Jurkat, Clone E6-1 (cell line): ENCODE data around the gene WDFY2.

Experiments used
- DNase-seq: peaks from one replicate; pipeline ENCODE4 v3.0.0-alpha.2; 2011; ENCODE audit warnings: low read depth, low spot score
- H3K4me3 ChIP-seq: 2 replicates; pipeline ENCODE4 v1.5.1; 2011; ENCODE audit warnings: mild to moderate bottlenecking, low read length, control low read depth, moderate library complexity

WDFY2 gene

DNA sequence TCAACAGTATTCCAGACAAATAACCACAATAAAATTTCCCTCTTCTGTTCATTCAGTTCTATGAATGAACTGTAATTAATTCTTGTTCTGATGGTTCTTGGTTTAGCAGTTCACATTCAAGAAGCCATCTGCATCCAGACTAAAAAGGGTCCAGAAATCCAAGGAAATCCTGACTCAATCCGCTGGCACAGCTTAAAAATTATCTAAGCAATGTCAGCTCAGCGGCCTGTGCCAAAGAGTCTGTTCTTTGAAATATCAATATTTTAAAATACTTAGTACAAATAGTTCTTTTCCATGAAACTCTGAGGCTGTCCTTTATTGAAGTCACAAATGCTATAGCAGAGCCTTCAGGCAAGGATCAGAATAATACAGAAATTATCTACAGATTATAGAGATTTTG is 162.5 kb downstream of the WDFY2 start:
- DNase-seq, result no peak

GRCh38 chr13:51747438-51748434 is 163.5 kb downstream of the WDFY2 start:
- no peak for DNase-seq
- H3K4me3 ChIP-seq, result no peak overlapping the region

More for the DNA sequence above, 162.5 kb downstream of the WDFY2 start:
- H3K4me3 ChIP-seq, result no peak overlapping the region

- H3K4me3 ChIP-seq, result no peak overlapping the region
- no peak for DNase-seq
Observed at GRCh38 chr13:51756651-51757050, 172.4 kb downstream of the WDFY2 start.

DNA sequence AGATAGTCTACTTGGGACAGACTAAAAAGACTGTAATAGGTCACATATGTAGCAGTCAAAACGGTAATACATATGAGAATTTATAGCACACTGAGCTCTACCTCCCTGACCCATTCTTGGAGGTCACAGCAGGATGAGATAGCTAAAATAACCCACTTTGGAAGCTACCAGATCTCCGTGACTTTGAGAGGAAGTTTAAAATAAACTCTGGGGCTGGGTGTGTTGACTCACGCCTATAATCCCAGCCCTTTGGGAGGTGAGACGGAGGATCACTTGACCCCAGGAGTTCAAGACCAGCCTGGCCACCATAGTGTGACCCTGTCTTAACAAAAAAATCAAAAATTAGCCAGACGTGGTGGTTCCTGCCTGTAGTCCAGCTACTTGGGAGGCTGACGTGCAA is 174.4 kb downstream of the WDFY2 start:
- no peak for DNase-seq
- no peak overlapping the region for H3K4me3 ChIP-seq

GRCh38 chr13:51759240-51759639 is 175.0 kb downstream of the WDFY2 start:
- no peak for DNase-seq
- no peak overlapping the region for H3K4me3 ChIP-seq

GRCh38 chr13:51760592-51760991 is 176.3 kb downstream of the WDFY2 start:
- H3K4me3 ChIP-seq, result no peak overlapping the region
- no peak for DNase-seq

GRCh38 chr13:51761643-51762350 is 177.5 kb downstream of the WDFY2 start:
- no peak overlapping the region for H3K4me3 ChIP-seq
- DNase-seq, result no peak

GRCh38 chr13:51763486-51763885 is 179.2 kb downstream of the WDFY2 start:
- DNase-seq, result no peak
- H3K4me3 ChIP-seq, result no peak overlapping the region

DNA sequence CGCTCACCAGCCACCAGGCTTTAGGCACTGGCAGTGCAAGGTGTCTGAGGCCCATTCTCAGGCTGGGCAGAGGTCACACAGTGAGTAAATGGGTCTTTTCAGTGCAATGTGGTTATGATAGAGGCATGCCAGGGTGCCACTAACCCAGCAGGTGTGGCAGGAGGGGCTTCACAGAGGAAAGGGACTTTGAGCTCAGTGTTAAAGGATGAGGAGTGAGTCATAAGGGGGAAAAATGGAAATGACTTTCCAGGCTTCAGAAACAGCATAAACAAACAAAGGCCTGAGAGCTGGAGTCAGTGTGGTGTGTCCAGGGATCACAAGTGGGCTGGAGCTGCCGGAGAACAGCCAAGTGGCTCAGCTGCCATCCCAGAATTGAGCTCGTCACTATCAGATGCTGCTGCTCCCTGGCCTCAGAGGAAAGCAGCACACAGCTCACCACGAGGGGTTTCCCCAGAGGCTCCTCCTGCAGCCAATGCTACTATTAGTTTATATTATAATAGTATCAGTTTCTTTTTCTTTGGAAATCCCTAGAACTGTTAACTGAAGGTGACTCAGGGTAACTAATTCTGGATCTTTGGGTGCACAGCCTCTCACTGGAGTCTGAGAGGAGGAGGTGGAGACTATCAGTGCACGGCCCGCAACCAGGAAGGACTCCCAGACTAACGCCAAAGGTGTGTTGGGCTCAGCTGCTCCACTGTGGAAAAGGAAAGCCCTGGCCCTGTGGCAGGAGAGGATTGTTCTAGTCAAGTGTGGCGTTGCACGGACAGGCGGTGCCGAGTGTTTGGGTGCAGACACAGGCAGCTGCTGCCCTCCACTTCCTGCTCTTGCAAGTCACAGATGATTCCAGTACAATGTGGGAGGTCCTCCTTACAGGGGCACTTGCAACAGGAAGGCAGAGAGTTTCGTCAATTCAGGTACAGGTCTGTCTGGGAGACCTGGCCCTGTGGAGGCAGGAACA is 180.2 kb downstream of the WDFY2 start:
- peak; percentile 37 for DNase-seq
- no peak overlapping the region for H3K4me3 ChIP-seq

GRCh38 chr13:51765142-51765515 is 180.9 kb downstream of the WDFY2 start:
- no peak for DNase-seq
- no peak overlapping the region for H3K4me3 ChIP-seq

GRCh38 chr13:51767100-51767499 is 182.8 kb downstream of the WDFY2 start:
- no peak for DNase-seq
- no peak overlapping the region for H3K4me3 ChIP-seq

DNA sequence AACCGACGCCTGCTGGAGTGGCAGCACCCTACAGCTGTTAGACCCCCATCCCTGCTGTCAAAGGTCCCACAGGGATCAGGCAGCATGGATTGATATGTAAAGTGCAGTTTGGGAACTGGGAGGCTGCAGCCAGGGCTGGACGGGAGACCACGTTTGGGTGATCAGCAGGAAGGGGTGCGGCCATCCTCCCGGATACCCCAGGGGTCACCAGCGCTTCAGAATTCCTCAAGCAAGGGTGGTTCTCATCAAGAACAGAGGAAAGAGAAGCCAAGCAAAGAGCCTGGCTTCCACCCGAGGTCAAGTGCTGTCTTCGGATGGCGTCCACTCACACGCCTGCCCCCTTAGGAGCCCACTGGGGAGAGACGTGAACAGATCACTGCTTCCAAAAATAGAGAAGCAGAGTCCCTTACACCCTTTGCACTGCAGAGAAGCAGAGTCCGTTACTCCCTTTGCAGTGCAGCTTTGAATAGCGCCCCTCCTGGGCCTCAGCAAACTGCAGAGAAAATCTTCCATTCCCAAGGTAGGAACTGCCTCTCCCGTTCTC is 184.2 kb downstream of the WDFY2 start:
- H3K4me3 ChIP-seq, result no peak overlapping the region
- DNase-seq, result no peak

GRCh38 chr13:51768976-51769375 is 184.7 kb downstream of the WDFY2 start:
- no peak overlapping the region for H3K4me3 ChIP-seq
- DNase-seq, result no peak

DNA sequence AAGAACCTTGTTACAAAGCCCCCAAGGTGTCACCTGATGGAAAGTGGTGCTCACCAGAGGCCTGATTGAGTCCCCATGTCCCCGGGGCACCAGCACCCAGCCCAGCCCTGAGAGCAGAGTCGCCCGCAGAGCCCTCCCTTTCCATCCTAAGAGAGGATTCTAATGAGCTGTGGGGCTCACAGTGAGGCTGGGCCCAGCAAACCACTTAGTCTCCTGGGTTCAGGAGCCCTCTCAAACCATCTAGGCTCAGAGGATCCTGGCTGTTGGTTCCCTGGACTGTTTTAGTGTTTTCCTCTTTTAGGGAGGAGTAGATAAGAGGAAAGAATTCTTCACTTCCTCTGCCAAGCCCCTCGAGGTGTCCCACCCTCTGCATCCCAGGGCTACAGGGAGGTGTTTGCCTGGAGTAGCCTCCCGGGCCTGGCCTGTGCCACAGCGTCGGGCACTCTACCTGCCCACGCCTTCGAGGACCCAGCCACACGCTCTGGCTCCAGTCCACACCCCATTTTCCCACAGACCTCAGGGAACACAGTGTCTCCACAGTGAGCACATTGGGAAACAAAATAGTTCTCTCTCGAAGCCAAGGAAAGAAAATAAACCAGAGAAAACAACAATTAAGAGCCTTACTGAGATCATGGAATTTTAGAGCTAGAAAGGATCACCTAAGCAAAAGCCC is 185.3 kb downstream of the WDFY2 start:
- no peak for DNase-seq
- H3K4me3 ChIP-seq, result no peak overlapping the region

- no peak for DNase-seq
Observed at GRCh38 chr13:51770160-51770559, 185.9 kb downstream of the WDFY2 start.

GRCh38 chr13:51770681-51771417 is 186.6 kb downstream of the WDFY2 start:
- no peak overlapping the region for H3K4me3 ChIP-seq
- no peak for DNase-seq

More at GRCh38 chr13:51770160-51770559, 185.9 kb downstream of the WDFY2 start:
- no peak overlapping the region for H3K4me3 ChIP-seq

DNA sequence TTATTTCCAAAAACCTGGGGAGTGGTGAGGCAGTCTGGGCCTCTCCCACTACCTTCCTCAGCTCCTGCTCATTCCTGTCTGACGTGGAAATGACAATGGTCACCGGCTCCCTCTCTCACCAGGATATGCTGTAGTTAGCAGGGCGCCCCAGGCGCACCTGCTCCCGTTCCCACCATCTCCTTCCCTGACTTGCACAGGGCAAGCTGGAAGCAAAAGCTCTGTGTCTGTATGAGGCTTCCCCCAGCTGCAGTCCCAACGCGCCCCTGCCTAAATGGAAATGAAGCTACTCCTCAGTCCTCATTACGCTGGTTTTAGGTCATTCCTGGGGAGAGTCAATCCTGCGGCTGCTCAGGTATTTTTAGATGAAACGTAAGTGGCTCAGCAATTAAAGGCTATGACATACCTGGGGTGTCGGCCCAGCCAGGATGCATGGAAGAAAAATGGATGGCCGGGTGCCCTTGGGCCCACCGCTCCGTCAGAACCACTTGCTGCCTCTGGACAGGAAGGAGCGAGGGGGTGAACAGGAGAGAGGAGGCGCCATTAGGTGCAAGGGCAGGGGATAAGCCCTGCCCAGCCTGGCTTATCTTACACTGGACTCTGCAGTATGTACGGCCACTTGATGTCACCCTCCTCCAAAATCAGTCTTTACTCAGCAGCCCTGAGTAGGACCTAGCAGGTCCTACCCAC is 187.3 kb downstream of the WDFY2 start:
- no peak for DNase-seq

More for the DNA sequence above, 187.3 kb downstream of the WDFY2 start:
- H3K4me3 ChIP-seq, result no peak overlapping the region
